IPS DF 4.7 (cell line): ENCODE data around the gene PDE1A.

Experiments used
- DNase-seq: peaks from one replicate; pipeline ENCODE4 v3.0.0-alpha.2; 2013; ENCODE audit warnings: low spot score; ENCODE audit errors: extremely low read depth

Gene PDE1A

DNA sequence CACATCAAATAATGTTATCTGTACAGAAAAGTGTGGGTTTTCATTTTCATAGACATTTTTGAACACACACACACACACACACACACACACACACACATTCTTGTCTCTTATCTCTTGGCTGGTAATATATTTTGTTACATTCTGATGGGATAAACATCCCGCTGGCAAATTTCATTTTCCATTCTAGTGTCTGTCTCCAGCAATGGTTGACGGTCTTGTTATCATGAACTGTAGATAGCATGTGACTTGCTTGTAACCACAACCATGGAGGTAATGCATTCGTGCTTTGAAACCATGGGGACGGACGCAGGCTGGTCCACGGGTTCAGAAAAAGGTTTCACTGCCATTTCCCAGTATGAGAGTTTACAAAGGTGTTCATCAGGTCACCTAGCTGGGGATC lies 284.8 kb downstream of the PDE1A start:
- DNase-seq = no peak

DNA sequence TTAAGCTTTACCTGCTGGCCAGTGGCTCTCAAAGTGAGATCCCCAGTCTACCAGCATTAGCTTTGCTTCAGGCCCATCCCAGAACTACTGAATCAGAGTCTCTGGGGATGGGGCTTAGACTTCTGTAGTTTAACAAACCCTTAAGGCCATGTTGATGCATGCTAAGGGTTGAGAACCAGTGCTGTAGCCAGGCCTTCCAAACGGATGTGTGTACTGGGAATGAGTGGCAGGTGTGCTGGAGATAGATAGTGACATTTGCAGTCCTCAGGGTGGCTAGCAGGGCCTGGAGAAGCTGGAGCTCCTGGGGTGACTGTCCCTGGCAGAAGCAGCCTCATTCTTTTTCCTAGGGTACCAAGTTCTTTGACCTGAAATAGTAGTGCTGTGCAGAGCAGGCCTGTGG lies 292.6 kb downstream of the PDE1A start:
- no peak for DNase-seq

DNA sequence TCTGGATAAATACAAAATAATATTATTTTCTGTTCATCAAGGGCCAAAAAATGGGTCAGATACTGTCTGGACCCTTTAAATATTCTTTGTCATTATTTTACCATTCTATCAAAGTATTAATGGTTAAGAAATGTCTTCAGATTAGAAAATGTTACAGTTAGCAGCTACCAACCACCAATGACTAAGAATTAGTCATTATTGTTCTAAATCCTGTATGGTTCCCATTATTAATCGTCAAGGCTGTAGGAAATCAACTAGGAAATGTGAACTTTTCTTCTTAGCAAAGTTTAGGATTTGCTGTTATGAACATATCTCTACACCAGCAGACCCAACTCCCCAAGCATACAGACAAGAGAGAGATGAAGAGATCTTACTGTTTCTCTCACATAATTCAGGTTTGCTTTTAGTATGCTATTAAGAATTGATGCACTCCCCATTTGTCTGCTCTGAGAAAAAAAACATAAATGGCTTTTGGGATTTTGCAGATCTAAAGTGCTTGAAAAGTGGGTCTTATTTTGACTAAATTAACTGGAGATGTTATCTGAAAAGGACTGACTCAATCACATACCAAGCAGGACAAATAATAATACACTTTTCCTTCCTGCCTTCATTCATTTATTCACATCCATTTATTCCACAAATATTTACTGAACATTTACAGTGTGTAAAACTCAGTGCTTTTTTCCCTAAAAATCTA lies 293.5 kb downstream of the PDE1A start:
- DNase-seq = no peak

DNA sequence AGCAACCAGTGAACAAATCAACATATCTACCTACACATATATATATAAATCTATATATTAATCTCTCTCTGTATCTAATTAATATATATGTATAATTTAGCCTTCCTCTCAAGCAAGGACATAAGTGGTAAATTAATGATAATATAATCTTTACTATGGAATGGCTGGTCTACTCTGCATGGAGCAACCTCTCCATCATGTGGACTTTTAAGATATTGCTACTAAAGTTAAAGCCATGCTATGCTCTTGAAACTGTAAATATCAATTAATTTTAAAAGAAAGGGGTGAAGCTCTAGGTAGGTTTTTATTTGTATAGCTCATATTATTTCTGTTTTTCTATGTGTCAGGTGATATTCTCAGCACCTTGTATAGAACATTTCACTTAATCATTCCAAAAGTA lies 294.2 kb downstream of the PDE1A start:
- no peak for DNase-seq

DNA sequence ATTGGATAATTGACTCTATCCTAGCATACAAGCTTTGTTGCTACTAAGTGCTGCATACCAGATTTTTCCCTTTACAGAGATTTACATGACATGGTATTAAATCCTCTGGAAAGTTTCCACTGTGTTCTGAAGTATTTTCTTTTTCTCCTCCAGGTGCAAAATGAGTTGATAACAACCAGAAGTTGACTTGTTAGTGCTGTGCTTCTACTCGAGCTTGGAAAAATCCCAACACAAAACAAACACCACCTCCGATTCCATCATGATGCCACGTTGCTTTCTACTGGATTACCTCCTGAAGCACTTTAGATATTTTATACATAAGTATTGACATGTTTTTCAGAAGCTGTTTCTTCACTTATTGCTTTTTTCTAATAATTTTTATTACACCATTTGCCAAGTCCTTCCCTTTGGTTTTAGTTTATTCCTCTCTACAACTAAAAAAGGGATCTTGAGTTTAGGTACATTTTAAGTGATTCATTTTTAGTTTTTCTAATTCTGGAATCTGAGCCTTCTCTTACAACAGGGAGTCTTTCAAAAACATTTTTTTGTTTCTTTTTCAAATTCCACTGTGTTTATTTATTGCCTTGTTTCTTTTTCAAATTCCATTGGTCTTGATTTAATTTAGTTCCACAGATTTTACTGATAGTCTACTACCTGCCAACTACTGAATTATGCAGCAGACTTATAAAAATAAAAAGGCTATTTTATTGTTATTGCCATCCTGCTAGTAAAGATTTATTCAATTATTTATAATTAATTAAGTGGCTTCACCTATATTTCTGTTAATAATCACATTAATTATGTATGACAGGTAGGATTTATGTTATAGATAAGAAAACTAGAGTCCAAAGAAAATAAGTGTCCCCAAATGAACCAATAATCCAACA lies 297.8 kb downstream of the PDE1A start:
- no peak for DNase-seq

DNA sequence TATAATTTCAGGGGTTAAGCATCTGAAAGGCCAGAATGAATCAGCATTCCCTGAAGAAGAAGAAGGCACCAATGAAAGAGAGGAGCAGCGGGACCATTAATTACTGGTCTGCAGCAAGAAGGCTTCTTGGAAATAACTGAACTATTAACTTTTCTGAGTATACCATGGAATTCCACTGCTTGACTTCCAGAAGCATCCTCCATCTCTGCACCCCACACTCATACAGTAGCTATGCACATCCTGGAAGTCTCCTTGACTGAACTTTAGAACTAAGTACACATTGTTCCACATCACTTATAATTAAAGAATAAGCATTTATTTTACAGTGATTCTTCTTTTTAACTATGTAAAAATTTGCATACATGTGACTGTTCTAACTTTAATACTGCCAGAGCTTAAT lies 309.6 kb downstream of the PDE1A start:
- no peak for DNase-seq

DNA sequence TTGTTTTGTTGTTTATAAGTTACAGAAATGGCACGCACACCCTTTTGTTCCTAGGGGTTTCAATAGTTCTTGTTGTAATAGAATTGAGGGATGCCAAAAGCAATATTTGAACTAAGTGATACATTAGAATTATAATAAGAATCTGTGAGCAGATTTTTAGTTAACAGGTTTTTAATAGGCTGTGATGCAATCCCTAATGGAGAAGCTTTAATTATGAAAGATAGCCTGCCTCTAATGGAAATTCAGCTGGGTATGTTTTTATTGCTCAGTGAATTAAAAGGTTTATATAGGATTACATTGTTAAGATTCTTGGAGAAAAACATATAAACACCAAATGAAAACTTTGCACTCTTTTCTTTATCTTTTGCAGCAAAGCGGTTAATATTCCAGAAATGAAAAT lies 310.1 kb downstream of the PDE1A start:
- no peak for DNase-seq

DNA sequence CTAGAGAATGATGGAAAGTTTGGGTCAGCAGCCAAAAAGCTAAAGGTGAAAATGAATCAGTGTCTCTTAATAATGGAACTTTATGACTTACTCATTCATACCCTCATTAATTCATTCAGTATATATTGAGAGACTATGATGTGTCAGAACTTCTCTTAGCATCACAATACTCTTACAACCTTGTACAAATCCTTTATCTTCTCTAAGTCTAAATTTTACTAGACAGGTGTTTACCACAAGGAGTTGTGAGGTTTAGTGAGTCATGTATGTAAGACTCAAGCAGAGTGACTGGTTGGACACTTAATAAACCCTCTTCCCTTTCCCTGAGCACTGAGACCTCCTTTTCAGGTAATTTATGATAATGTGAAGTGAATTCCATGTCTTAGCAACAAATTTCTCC lies 311.6 kb downstream of the PDE1A start:
- DNase-seq = no peak

DNA sequence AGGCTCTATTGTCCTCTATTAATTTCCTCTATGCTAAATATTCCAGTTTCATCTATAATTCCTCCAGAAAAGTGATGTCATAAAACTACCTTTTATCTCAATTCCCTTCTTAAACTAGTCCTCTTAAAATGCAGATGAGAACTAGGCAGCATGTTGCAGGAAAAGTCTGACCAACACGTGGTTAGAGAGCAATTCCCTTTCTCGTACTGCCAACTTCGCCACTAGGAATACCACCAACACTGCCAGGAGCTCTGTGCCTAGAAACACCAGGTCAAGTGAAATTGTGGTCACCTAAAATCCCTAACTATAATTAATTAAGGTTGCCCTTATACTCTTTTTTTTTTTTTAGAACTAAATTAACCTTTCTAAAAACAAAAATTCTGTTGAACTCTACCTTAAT lies 313.5 kb downstream of the PDE1A start:
- no peak for DNase-seq

DNA sequence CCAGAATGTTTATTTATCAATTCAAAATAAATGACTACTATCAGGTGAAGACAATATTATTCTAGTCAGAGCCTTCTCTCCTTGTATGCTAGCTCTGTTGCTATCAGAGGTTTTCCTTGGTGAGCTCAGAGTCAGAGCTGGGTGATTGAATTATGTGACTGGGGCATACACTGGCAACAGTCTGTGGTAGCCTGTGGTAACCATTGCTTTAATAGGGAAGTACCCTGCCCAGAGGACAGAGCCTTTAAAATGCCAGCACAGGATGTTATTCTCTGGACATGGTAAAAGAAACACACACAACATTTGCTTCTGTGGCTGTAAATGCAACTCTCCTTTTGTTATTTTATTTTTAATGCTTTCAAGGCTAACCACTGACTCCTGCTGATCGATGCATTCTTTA lies 316.5 kb downstream of the PDE1A start:
- DNase-seq = no peak

DNA sequence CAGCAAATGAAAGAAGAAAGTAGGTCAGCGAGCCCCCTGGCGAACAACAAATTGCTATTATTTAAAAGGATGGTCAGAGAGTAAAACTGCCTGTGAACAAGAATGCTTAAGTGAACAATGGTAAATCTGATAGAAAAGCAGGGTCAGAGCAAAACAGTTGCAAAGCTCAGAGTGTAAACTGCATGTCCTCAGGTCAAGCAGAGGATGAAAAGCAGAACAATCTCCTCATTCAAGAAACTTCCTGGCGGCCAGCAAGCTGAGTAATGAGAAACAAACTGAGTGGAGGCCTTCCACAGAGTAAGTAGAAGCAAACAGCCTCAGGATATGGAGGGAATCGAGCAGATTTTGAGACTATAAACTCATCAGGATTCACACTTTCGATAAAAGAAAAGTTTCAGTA lies 323.3 kb downstream of the PDE1A start:
- no peak for DNase-seq

DNA sequence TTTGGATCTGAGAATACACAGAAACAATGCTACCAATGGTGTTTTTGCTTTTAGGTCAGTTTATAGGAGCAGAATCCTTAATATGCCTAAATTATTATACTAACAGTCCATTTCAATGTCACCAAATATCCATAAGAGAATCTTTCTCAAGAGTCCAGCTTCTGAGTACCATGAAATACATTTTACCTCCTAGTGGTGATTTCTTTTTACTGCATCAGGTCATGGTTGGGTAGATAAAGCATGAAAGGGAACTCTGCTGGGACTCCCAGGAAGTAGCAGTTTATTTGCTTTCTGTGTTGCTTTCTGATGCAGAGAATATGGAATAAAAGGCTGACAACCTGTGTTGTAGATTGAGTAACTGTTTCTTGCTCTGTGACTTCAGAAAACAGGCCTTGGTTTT lies 325.6 kb downstream of the PDE1A start:
- DNase-seq = no peak

DNA sequence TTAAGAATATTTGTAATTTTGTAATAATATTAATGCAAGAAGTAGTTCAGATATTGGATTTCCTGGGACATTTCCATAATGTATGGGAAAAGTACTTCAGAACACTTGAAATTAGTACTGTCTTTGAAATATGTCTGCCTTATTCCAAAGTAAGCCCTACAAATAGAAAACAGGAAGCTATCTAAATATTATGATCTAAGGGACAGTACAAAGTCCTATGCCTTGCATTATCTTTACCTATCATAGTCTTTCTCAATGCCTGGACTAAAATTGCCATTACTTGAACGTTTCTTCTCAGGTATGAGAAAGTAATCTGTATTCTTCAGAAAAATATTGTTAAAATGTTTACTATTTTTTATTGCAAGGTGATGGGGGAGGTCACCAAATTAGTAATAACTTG lies 328.2 kb downstream of the PDE1A start:
- DNase-seq = no peak

DNA sequence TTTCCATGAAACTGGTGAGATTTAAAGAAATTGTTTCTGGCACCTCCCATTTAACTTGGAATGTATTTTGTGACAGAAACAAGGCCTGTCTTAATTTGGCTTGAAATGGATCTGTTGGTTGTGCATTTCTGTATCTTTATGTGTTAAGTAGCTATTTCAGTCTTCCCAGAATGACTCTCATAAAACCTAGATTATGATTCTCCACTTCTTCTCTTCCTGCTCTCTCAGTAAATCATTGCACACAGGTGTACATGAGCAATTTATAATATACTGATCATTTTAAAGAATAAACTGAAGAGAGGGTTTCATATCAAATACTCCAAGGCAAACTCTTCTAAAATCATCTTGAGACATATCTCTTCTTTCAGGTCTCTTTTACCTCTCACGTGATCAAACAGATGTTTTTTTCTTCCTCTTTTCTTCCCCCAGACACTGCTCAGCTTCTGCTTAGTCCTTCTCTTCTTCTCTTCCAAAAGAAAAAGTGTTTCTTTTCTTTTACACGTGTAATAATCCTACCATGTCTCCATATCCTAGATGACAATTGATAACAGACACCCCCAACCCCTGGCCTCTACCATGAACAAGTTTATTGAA lies 329.2 kb downstream of the PDE1A start:
- no peak for DNase-seq

DNA sequence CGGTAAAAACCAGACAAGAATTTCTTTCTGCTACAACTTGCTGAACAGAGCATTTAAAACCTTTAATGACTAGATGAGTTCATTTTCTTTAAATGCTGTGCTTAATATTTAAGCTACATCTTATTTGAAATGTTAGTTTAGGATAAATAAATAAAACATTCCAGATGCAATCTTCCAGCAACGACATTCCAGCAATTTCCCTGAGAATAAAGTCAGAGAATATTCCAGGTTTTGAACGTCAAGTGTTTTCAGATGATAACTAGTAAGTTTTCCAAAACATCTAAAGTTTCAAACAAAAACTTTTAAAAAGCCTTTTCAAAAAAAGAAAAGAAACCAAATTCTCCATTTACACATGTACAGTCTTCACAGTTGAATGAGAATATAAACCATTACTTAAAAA lies 336.4 kb downstream of the PDE1A start:
- DNase-seq = no peak
